A549 (cell line): ENCODE data around the gene TTC27. TPM values are rescaled to one million over a fixed set of nuclear protein-coding genes. Genes with fewer than 3 reads are reported as not detected.

Source experiments
- ATAC-seq, 2 experiments: fragments of 200-7000 bp in 1 of 2; fragments of >200 bp in 1 of 2; cut with Nextera tagmentation in 1 of 2; cut with Tn5 transposase in 1 of 2; 3 replicates each; pipeline versions ENCODE4 v1.8.0 to v1.9.1; 2018 to 2020; ENCODE audit warnings: mild to moderate bottlenecking in 1 of 2, moderate library complexity in 1 of 2
- CTCF ChIA-PET: fragments of 300-600 bp; sonication (Branson Sonifier 250); formaldehyde crosslinking; extraction: SDS; loops from one replicate; lab custom pipeline; 2021; ENCODE audit warnings: antibody characterized with exemption, inconsistent platforms; lab: Yijun Ruan, JAX
- POLR2A ChIA-PET: fragments of 350-600 bp; formaldehyde crosslinking; extraction: SDS; loops from one replicate; lab custom pipeline; 2021; ENCODE audit warnings: antibody characterized with exemption, inconsistent platforms; lab: Yijun Ruan, JAX
- DNase-seq, 2 experiments: peaks; one replicate each; pipeline versions ENCODE4 v3.0.0 to v3.0.0-alpha.2; 2011 to 2016; ENCODE audit warnings: low read depth in 1 of 2, low spot score in 1 of 2
- FAIRE-seq: peaks from 2 replicates; lab custom pipeline; 2011; peaks lifted over from hg19 to GRCh38; lab: Jason Lieb, UNC
- H3K27ac ChIP-seq, 2 experiments: fragments of >200 bp; sonication (Bioruptor Twin); formaldehyde crosslinking; 3 replicates each; pipeline ENCODE4 v1.5.1; 2016 to 2017
- H3K4me1 ChIP-seq: fragments of >200 bp; sonication (Bioruptor Twin); formaldehyde crosslinking; 3 replicates; pipeline ENCODE4 v1.6.1; 2016
- H3K4me2 ChIP-seq: fragments of >200 bp; sonication (Bioruptor Twin); formaldehyde crosslinking; 3 replicates; pipeline ENCODE4 v1.6.1; 2016
- H3K4me3 ChIP-seq: fragments of >200 bp; sonication (Bioruptor Twin); formaldehyde crosslinking; 3 replicates; pipeline ENCODE4 v1.5.1; 2016
- H3K9me3 ChIP-seq: fragments of >200 bp; sonication (Bioruptor Twin); formaldehyde crosslinking; 3 replicates; pipeline ENCODE4 v1.6.1; 2016
- BHLHE40 ChIP-seq: IDR thresholded peaks from 2 replicates; pipeline ENCODE4 v1.6.1; 2012; ENCODE audit warnings: low read depth, low read length, inconsistent platforms
- CEBPB ChIP-seq, 2 experiments: fragments of >200 bp in 1 of 2; sonication (Bioruptor Twin) in 1 of 2; formaldehyde crosslinking in 1 of 2; IDR thresholded peaks; 2 replicates each; pipeline ENCODE4 v1.6.1; 2012 to 2016
- FOSB ChIP-seq: fragments of 250-450 bp; sonication (Bioruptor Pico); IDR thresholded peaks from 2 replicates; pipeline ENCODE4 v1.5.0; 2020; ENCODE audit warnings: mild to moderate bottlenecking, moderate library complexity
- FOXS1 ChIP-seq: fragments of 250-450 bp; sonication (Bioruptor Pico); IDR thresholded peaks from 2 replicates; pipeline ENCODE4 v1.5.0; 2020; ENCODE audit warnings: mild to moderate bottlenecking, moderate library complexity
- GATA3 ChIP-seq: IDR thresholded peaks from 2 replicates; pipeline ENCODE4 v1.6.1; 2012; ENCODE audit warnings: borderline replicate concordance
- HOXB13 ChIP-seq: fragments of 250-450 bp; sonication (Bioruptor Pico); IDR thresholded peaks from 2 replicates; pipeline ENCODE4 v1.5.0; 2020; ENCODE audit warnings: low read depth, mild to moderate bottlenecking, moderate library complexity
- KDM5A ChIP-seq: fragments of 200-600 bp; sonication (generic); IDR thresholded peaks from 2 replicates; pipeline ENCODE4 v1.6.1; 2016; ENCODE audit warnings: antibody characterized with exemption, mild to moderate bottlenecking
- MYC ChIP-seq: IDR thresholded peaks from 2 replicates; pipeline ENCODE4 v1.6.1; 2012; ENCODE audit warnings: mild to moderate bottlenecking, inconsistent platforms, low read length, improper control_type of control experiment, borderline replicate concordance
- NPAS2 ChIP-seq: fragments of 250-450 bp; sonication (Bioruptor Pico); IDR thresholded peaks from 2 replicates; pipeline ENCODE4 v1.8.0; 2022; ENCODE audit warnings: mild to moderate bottlenecking, moderate library complexity, borderline replicate concordance
- POLR2A ChIP-seq: IDR thresholded peaks from 2 replicates; pipeline ENCODE4 v1.6.1; 2012; ENCODE audit warnings: mild to moderate bottlenecking, low read length
- POLR2AphosphoS2 ChIP-seq: conservative IDR thresholded peaks from 2 replicates; pipeline ENCODE4 v1.6.1; 2012; ENCODE audit warnings: low read length, improper control_type of control experiment, inconsistent platforms
- RCOR1 ChIP-seq: fragments of 150-350 bp; IDR thresholded peaks from 2 replicates; pipeline ENCODE4 v1.6.1; 2014; ENCODE audit warnings: antibody characterized with exemption, low read length, low read depth
- TFCP2L1 ChIP-seq: fragments of 250-450 bp; sonication (Bioruptor Pico); IDR thresholded peaks from 2 replicates; pipeline ENCODE4 v1.5.0; 2021; ENCODE audit warnings: mild to moderate bottlenecking
- TP53 ChIP-seq: fragments of 250-450 bp; sonication (Bioruptor Pico); IDR thresholded peaks from 2 replicates; pipeline ENCODE4 v1.5.0; 2021; ENCODE audit warnings: mild to moderate bottlenecking, moderate library complexity
- USF2 ChIP-seq: fragments of 450-650 bp; IDR thresholded peaks from 2 replicates; pipeline ENCODE4 v1.6.1; 2014; ENCODE audit warnings: antibody characterized with exemption
- ZFP36 ChIP-seq: fragments of 450-650 bp; IDR thresholded peaks from 2 replicates; pipeline ENCODE4 v1.6.1; 2014; ENCODE audit warnings: borderline replicate concordance; ENCODE audit not compliant: partially characterized antibody
- ZSCAN20 ChIP-seq: fragments of 250-450 bp; sonication (Bioruptor Pico); IDR thresholded peaks from 2 replicates; pipeline ENCODE4 v1.8.0; 2022; ENCODE audit warnings: mild to moderate bottlenecking, moderate library complexity
- WGBS: methylation state at CpG from one replicate; pipeline ENCODE4 v1.1.6; 2017; ENCODE audit errors: missing lambda C conversion rate; 5-methylcytosine and 5-hydroxymethylcytosine counted together
- polyA plus RNA-seq, 4 experiments: library from polyadenylated mRNA; depleted of rRNA in 3 of 4; stranded (reverse); fragments of >200 nt; fragmentation: RNase III in 1 of 4; extraction: RNeasy Plus Mini Kit Qiagen cat#74134 plus additional on column Dnase treatment in 1 of 4; gene quantifications; 2 replicates in 3 of 4; 3 replicates in 1 of 4; pipeline ENCODE4 v1.2.3, GENCODE V29; 2011 to 2017
- TF ChIP-seq, protein P1 (sequence below): fragments of 150-350 bp; IDR thresholded peaks from 2 replicates; pipeline ENCODE4 v1.6.1; 2014; ENCODE audit warnings: low read depth, mild to moderate bottlenecking, low read length
- TF ChIP-seq, protein P2 (sequence below): IDR thresholded peaks from 2 replicates; pipeline ENCODE4 v1.6.1; 2012; ENCODE audit warnings: low read depth, borderline replicate concordance
- TF ChIP-seq, protein P3 (sequence below): fragments of 200-600 bp; sonication (generic); IDR thresholded peaks from 2 replicates; pipeline ENCODE4 v1.6.1; 2016; ENCODE audit warnings: antibody characterized with exemption, mild to moderate bottlenecking, moderate library complexity
- TF ChIP-seq, protein P4 (sequence below): fragments of >200 bp; sonication (Bioruptor Twin); formaldehyde crosslinking; IDR thresholded peaks from 3 replicates; pipeline ENCODE4 v1.6.1; 2016
- TF ChIP-seq, protein P5 (sequence below): IDR thresholded peaks from 2 replicates; pipeline ENCODE4 v1.6.1; 2012

TTC27 gene
- polyA plus RNA-seq, 2 of the 4 experiments (the other 2 are of a cell fraction), result 21.7 to 56.2 TPM

GRCh38 chr2:32783469-32783868 lies 155.6 kb downstream of the TTC27 start (continued):
- TF ChIP-seq, protein P1, sequence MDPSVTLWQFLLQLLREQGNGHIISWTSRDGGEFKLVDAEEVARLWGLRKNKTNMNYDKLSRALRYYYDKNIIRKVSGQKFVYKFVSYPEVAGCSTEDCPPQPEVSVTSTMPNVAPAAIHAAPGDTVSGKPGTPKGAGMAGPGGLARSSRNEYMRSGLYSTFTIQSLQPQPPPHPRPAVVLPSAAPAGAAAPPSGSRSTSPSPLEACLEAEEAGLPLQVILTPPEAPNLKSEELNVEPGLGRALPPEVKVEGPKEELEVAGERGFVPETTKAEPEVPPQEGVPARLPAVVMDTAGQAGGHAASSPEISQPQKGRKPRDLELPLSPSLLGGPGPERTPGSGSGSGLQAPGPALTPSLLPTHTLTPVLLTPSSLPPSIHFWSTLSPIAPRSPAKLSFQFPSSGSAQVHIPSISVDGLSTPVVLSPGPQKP, result no peak
- no peak for TF ChIP-seq USF2
- TF ChIP-seq ZFP36, result no peak
- TF ChIP-seq, protein P2, sequence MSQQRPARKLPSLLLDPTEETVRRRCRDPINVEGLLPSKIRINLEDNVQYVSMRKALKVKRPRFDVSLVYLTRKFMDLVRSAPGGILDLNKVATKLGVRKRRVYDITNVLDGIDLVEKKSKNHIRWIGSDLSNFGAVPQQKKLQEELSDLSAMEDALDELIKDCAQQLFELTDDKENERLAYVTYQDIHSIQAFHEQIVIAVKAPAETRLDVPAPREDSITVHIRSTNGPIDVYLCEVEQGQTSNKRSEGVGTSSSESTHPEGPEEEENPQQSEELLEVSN, result no peak
- TF ChIP-seq HOXB13 (CRISPR knock-in tag), result no peak
- TF ChIP-seq CEBPB (IDR thresholded peaks at IDR 0.05), result no peak
- TF ChIP-seq, protein P3, sequence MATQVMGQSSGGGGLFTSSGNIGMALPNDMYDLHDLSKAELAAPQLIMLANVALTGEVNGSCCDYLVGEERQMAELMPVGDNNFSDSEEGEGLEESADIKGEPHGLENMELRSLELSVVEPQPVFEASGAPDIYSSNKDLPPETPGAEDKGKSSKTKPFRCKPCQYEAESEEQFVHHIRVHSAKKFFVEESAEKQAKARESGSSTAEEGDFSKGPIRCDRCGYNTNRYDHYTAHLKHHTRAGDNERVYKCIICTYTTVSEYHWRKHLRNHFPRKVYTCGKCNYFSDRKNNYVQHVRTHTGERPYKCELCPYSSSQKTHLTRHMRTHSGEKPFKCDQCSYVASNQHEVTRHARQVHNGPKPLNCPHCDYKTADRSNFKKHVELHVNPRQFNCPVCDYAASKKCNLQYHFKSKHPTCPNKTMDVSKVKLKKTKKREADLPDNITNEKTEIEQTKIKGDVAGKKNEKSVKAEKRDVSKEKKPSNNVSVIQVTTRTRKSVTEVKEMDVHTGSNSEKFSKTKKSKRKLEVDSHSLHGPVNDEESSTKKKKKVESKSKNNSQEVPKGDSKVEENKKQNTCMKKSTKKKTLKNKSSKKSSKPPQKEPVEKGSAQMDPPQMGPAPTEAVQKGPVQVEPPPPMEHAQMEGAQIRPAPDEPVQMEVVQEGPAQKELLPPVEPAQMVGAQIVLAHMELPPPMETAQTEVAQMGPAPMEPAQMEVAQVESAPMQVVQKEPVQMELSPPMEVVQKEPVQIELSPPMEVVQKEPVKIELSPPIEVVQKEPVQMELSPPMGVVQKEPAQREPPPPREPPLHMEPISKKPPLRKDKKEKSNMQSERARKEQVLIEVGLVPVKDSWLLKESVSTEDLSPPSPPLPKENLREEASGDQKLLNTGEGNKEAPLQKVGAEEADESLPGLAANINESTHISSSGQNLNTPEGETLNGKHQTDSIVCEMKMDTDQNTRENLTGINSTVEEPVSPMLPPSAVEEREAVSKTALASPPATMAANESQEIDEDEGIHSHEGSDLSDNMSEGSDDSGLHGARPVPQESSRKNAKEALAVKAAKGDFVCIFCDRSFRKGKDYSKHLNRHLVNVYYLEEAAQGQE, result no peak

DNA sequence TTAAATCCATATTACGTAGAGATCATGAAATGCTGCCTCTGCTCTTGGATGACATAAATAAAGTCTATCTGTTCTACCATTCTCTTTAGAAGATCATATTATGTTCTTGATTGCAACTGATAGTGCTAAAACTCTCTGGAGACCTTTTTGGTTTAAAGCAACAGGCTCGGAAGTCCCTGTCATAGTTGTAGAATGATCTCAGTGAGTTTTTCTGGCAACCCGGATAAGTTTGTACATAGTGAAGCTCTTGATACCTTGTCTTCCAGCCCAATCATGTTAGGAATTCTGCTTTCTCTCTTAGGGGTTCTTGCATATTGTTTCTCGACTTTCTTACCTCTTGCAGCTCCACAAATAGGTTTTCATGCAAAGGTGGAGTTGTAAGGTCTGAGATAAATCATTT lies 156.1 kb downstream of the TTC27 start:
- H3K4me3 ChIP-seq, result no peak overlapping the region
- 89% methylated on average over 4 of the region's 4 CpGs for WGBS
- no peak overlapping the region for H3K4me2 ChIP-seq
- DNase-seq (no peak), ATAC-seq (no peak), FAIRE-seq (no peak)
- H3K9me3 ChIP-seq, result peaks cover 23% of the 10 kb centered on the region
- TF ChIP-seq, protein P4, sequence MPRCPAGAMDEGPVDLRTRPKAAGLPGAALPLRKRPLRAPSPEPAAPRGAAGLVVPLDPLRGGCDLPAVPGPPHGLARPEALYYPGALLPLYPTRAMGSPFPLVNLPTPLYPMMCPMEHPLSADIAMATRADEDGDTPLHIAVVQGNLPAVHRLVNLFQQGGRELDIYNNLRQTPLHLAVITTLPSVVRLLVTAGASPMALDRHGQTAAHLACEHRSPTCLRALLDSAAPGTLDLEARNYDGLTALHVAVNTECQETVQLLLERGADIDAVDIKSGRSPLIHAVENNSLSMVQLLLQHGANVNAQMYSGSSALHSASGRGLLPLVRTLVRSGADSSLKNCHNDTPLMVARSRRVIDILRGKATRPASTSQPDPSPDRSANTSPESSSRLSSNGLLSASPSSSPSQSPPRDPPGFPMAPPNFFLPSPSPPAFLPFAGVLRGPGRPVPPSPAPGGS, result no peak
- TF ChIP-seq RCOR1 (no peak), MYC (no peak), HOXB13 (CRISPR knock-in tag) (no peak), KDM5A (no peak), BHLHE40 (no peak), TP53 (CRISPR knock-in tag) (no peak), CEBPB (IDR thresholded peaks at IDR 0.05) (no peak), POLR2AphosphoS2 (no peak), TFCP2L1 (no peak), POLR2A (no peak), NPAS2 (CRISPR knock-in tag) (no peak), GATA3 (no peak), FOXS1 (CRISPR knock-in tag) (no peak), FOSB (CRISPR knock-in tag) (no peak), ZSCAN20 (CRISPR knock-in tag) (no peak)
- TF ChIP-seq, protein P5, sequence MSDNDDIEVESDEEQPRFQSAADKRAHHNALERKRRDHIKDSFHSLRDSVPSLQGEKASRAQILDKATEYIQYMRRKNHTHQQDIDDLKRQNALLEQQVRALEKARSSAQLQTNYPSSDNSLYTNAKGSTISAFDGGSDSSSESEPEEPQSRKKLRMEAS, result no peak
- TF ChIP-seq, protein P1, result no peak
- no peak overlapping the region for H3K27ac ChIP-seq
- POLR2A ChIA-PET, result no interaction called here
- CTCF ChIA-PET, result interaction anchor here (1.1 to 3.0 kb wide), 3 partner anchors 11 to 251 kb away, joined by 4 to 16 read pairs (median 5); no protein-coding TSS in a partner anchor
- no peaks in the 10 kb centered on the region for H3K4me1 ChIP-seq
